Sigmoid colon (tissue), 4 donors: Measurements from ENCODE around the gene RNF208.
A peak's percentile ranks its signal among the peaks of the same experiment; 100 is the strongest.

Source experiments
- EP300 ChIP-seq, 4 donors: sonication (generic); formaldehyde crosslinking; IDR thresholded peaks; one replicate each; pipeline ENCODE4 v1.6.1; 2017; ENCODE audit warnings: antibody characterized with exemption in 4 of 4
- POLR2A ChIP-seq, 2 donors: fragments of 450-650 bp; IDR thresholded peaks; one replicate each; pipeline ENCODE4 v1.6.1; 2016; ENCODE audit warnings: antibody characterized with exemption in 2 of 2, mild to moderate bottlenecking in 2 of 2, moderate library complexity in 2 of 2
- POLR2AphosphoS5 ChIP-seq, 4 donors: sonication (generic); formaldehyde crosslinking; IDR thresholded peaks; one replicate each; pipeline ENCODE4 v1.6.1; 2017; ENCODE audit warnings: antibody characterized with exemption in 4 of 4
- TF ChIP-seq, protein P1 (sequence below), 4 experiments: fragments of 450-650 bp in 3 of 4; fragments of 200-600 bp in 1 of 4; IDR thresholded peaks; one replicate each; pipeline ENCODE4 v1.5.1; 2016 to 2019; ENCODE audit warnings: antibody characterized with exemption in 4 of 4, mild to moderate bottlenecking in 3 of 4, moderate library complexity in 2 of 4

GRCh38 chr9:137240841-137241489 is 18.9 kb upstream of the RNF208 start, which contains the start of gene TUBB4B:
- TF ChIP-seq, protein P1, sequence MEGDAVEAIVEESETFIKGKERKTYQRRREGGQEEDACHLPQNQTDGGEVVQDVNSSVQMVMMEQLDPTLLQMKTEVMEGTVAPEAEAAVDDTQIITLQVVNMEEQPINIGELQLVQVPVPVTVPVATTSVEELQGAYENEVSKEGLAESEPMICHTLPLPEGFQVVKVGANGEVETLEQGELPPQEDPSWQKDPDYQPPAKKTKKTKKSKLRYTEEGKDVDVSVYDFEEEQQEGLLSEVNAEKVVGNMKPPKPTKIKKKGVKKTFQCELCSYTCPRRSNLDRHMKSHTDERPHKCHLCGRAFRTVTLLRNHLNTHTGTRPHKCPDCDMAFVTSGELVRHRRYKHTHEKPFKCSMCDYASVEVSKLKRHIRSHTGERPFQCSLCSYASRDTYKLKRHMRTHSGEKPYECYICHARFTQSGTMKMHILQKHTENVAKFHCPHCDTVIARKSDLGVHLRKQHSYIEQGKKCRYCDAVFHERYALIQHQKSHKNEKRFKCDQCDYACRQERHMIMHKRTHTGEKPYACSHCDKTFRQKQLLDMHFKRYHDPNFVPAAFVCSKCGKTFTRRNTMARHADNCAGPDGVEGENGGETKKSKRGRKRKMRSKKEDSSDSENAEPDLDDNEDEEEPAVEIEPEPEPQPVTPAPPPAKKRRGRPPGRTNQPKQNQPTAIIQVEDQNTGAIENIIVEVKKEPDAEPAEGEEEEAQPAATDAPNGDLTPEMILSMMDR (IDR thresholded peaks at IDR 0.05), result no peak
- TF ChIP-seq POLR2AphosphoS5 (IDR thresholded peaks at IDR 0.05), result peak; percentile 100
- peak; percentile 100 for TF ChIP-seq POLR2A (IDR thresholded peaks at IDR 0.05)
- TF ChIP-seq EP300 (IDR thresholded peaks at IDR 0.05), result no peak
